Measurements from ENCODE around the gene CAPN8. TPM values are rescaled to one million over a fixed set of nuclear protein-coding genes. Genes with fewer than 3 reads are reported as not detected.
A peak's percentile ranks its signal among the peaks of the same experiment; 100 is the strongest.

CAPN8 gene
- total RNA-seq, 4 donors from 2014 or later = 55.4 to 273 (median 91.6) TPM

- intact Hi-C loops (cut with DNase I; ENCODE audit: low total_unique reads) = no loop called here
- no peak overlapping the region for H3K4me3 ChIP-seq
- 80 to 84% methylated on average over 1 to 3 of the region's 3 CpGs for WGBS, 2 donors (ENCODE audit: low coverage in 1 of 2)
- in situ Hi-C loops (cut with MboI; ENCODE audit: low pct_ligation_motif_present in 1 of 4, low pct_unique_long_range_greater_than_20kb in 1 of 4, low sequenced_read_pairs in 3 of 4) = no loop called here
- H3K9me3 ChIP-seq = no peaks in the 10 kb centered on the region
- DNase-seq = no peak
- H3K36me3 ChIP-seq = no peaks in the 10 kb centered on the region
- no peaks in the 10 kb centered on the region for H3K4me1 ChIP-seq
- H3K27me3 ChIP-seq = no peaks in the 10 kb centered on the region
- TF ChIP-seq CTCF (IDR thresholded peaks at IDR 0.05) = no peak
- TF ChIP-seq POLR2AphosphoS5 (IDR thresholded peaks at IDR 0.05) = no peak
- no peak for TF ChIP-seq EP300 (IDR thresholded peaks at IDR 0.05; ENCODE audit: low read depth)
- TF ChIP-seq POLR2A (IDR thresholded peaks at IDR 0.05) = no peak
- H3K27ac ChIP-seq = no peak overlapping the region
These were observed 130.8 kb downstream of the CAPN8 start for GRCh38 chr1:223534677-223535076.

DNA sequence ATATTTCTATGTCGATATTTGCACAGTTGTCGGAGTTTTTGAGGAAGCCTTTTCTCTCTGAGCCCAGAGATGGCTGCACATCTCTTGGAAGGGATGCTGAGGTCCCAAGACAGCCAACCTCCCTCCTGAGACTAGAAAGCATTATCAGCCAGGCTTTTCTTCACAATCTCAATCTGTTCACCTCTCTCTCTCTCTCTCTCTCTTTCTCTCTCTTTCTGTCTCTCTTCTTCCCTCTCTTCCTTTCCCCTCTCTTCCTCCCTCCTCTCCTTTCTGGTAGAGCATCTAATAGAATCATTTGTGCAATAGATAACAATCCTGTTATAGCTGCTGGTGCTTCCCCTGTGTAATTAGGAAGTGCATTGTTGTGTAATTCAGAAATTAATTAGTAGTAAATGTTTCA, 131.8 kb downstream of the CAPN8 start:
- WGBS, 2 donors (ENCODE audit: low coverage in 1 of 2) = 75% methylated on average over 2 of the region's 2 CpGs; no CpG with 5 or more reads in 1 of the 2 donors

DNA sequence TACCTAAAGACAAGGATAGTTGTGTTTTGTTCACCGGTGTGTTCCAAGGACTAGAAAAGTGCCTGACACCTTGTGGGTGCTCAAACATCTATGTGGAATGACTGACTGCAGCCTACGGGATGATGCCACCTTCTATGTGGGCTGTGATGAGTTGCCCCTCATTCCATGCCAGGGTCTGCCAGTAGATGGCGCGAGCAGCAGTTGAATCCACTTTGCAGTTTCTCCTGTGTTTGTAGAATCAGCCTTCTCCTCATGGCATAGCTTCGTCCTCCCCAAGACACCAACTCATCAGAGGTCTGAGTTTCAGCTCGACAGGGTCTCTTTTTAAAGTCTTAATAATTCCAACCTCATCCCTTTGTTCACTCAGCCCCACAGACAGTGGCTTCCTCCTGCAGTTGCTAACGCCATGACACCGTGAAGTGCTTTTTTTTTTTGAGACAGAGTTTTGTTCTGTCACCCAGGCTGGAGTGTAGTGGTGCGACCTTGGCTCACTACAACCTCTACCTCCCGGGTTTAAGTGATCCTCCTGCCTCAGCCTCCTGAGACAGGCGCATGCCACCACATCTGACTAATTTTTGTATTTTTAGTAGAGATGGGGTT, 133.7 kb downstream of the CAPN8 start:
- peak; percentile 39 to 65 (median 58) for TF ChIP-seq CTCF (IDR thresholded peaks at IDR 0.05)
- TF ChIP-seq POLR2AphosphoS5 (IDR thresholded peaks at IDR 0.05) = no peak
- H3K4me1 ChIP-seq = no peaks in the 10 kb centered on the region
- in situ Hi-C loops (cut with MboI; ENCODE audit: low pct_ligation_motif_present in 1 of 4, low pct_unique_long_range_greater_than_20kb in 1 of 4, low sequenced_read_pairs in 3 of 4) (no loop called here), intact Hi-C loops (cut with DNase I; ENCODE audit: low total_unique reads) (no loop called here)
- H3K36me3 ChIP-seq = no peaks in the 10 kb centered on the region
- peak; percentile 71 for DNase-seq
- no peaks in the 10 kb centered on the region for H3K9me3 ChIP-seq
- H3K27me3 ChIP-seq = no peaks in the 10 kb centered on the region
- no peak overlapping the region for H3K4me3 ChIP-seq
- H3K27ac ChIP-seq = no peak overlapping the region
- 40% methylated on average over 11 of the region's 11 CpGs; no CpG with 5 or more reads in 1 of the 2 donors for WGBS, 2 donors (ENCODE audit: low coverage in 1 of 2)

More for the DNA sequence above, 131.8 kb downstream of the CAPN8 start:
- intact Hi-C loops (cut with DNase I; ENCODE audit: low total_unique reads) (no loop called here), in situ Hi-C loops (cut with MboI; ENCODE audit: low pct_ligation_motif_present in 1 of 4, low pct_unique_long_range_greater_than_20kb in 1 of 4, low sequenced_read_pairs in 3 of 4) (no loop called here)
- DNase-seq = no peak
- Histone ChIP-seq H3K36me3 (no peaks in the 10 kb centered on the region), H3K9me3 (no peaks in the 10 kb centered on the region), H3K4me1 (no peaks in the 10 kb centered on the region), H3K4me3 (no peak overlapping the region), H3K27me3 (no peaks in the 10 kb centered on the region), H3K27ac (no peak overlapping the region)
- no peak for TF ChIP-seq POLR2A (IDR thresholded peaks at IDR 0.05)
- no peak for TF ChIP-seq POLR2AphosphoS5 (IDR thresholded peaks at IDR 0.05)
- TF ChIP-seq EP300 (IDR thresholded peaks at IDR 0.05; ENCODE audit: low read depth) = no peak
- TF ChIP-seq CTCF (IDR thresholded peaks at IDR 0.05) = no peak

- Histone ChIP-seq H3K4me1 (no peaks in the 10 kb centered on the region), H3K27ac (no peak overlapping the region), H3K27me3 (no peaks in the 10 kb centered on the region), H3K9me3 (no peaks in the 10 kb centered on the region), H3K4me3 (no peak overlapping the region), H3K36me3 (no peaks in the 10 kb centered on the region)
- 87% methylated on average over 3 of the region's 3 CpGs; no CpG with 5 or more reads in 1 of the 2 donors for WGBS, 2 donors (ENCODE audit: low coverage in 1 of 2)
- no peak for TF ChIP-seq CTCF (IDR thresholded peaks at IDR 0.05)
- DNase-seq = no peak
- in situ Hi-C loops (cut with MboI; ENCODE audit: low pct_ligation_motif_present in 1 of 4, low pct_unique_long_range_greater_than_20kb in 1 of 4, low sequenced_read_pairs in 3 of 4) (no loop called here), intact Hi-C loops (cut with DNase I; ENCODE audit: low total_unique reads) (no loop called here)
These were observed 139.5 kb downstream of the CAPN8 start for GRCh38 chr1:223525957-223526356.

Measured in transverse colon (tissue), 4 donors.